Uterus (tissue), 2 donors: ENCODE data around the gene CAPRIN1.

Source experiments
- POLR2A ChIP-seq, 2 donors: fragments of 450-650 bp; IDR thresholded peaks; one replicate each; pipeline ENCODE4 v1.6.1; 2016; ENCODE audit warnings: antibody characterized with exemption in 2 of 2, mild to moderate bottlenecking in 1 of 2, moderate library complexity in 1 of 2
- TF ChIP-seq, protein P1 (sequence below), 4 experiments: fragments of 200-600 bp in 2 of 4; fragments of 450-650 bp in 2 of 4; sonication (generic) in 2 of 4; IDR thresholded peaks; one replicate each; pipeline ENCODE4 v1.5.1; 2016 to 2019; ENCODE audit warnings: antibody characterized with exemption in 4 of 4, mild to moderate bottlenecking in 2 of 4, moderate library complexity in 1 of 4

DNA sequence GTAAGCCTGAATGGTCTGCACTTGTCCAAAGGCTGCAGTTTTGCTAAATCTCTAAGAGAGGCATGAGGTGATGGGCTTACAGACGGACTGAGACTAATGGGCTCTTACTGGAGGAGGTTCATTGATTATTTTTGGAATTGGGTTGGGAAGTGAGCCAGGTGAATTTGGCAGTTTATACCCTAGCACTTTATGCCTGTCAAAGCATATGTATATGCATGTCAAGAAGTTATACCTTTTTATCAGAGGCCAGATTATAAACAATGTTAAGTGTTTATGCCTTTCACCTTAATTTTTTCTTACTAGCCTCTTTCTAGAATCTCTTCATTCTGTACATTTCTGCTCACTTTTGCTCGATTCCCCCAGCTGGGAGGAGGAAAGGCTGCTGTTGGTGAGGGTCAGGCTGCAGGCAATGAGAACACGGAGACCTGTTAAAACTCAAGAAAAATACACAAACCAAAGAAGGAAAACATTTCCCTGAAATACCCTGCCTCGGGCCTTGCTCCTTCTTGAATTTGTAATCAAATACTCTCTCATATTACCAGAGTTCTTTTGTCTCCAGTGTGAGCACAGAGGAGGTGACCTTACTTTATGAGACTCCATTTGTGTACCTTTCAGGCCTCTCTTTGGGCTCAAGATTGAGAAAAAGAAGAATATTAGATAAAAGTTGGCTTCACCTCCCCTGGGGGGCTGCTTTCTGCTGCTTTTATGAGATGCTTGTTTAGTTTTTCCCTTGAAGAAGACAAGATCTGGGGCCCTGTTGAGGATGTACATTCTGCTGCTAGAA lies 73.5 kb downstream of the CAPRIN1 start:
- TF ChIP-seq, protein P1, sequence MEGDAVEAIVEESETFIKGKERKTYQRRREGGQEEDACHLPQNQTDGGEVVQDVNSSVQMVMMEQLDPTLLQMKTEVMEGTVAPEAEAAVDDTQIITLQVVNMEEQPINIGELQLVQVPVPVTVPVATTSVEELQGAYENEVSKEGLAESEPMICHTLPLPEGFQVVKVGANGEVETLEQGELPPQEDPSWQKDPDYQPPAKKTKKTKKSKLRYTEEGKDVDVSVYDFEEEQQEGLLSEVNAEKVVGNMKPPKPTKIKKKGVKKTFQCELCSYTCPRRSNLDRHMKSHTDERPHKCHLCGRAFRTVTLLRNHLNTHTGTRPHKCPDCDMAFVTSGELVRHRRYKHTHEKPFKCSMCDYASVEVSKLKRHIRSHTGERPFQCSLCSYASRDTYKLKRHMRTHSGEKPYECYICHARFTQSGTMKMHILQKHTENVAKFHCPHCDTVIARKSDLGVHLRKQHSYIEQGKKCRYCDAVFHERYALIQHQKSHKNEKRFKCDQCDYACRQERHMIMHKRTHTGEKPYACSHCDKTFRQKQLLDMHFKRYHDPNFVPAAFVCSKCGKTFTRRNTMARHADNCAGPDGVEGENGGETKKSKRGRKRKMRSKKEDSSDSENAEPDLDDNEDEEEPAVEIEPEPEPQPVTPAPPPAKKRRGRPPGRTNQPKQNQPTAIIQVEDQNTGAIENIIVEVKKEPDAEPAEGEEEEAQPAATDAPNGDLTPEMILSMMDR (IDR thresholded peaks at IDR 0.05): no peak
- TF ChIP-seq POLR2A (IDR thresholded peaks at IDR 0.05): no peak
